Measurements from ENCODE around the gene HIVEP3.
"Not testable (repeated sequence)": the region's sequence is repeated elsewhere in the genome, so short reads cannot be mapped to it uniquely, and the experiment has no call there.

The HIVEP3 gene

GRCh38 chr1:41558761-41559171, 360.0 kb downstream of the HIVEP3 start:
- DNase-seq (ENCODE audit: low spot score) = no peak

GRCh38 chr1:41557751-41558455, 360.8 kb downstream of the HIVEP3 start:
- DNase-seq (ENCODE audit: low spot score) = no peak

GRCh38 chr1:41554746-41555145, 364.0 kb downstream of the HIVEP3 start:
- DNase-seq (ENCODE audit: low spot score) = not testable (repeated sequence)

GRCh38 chr1:41547781-41548560, 370.8 kb downstream of the HIVEP3 start:
- DNase-seq (ENCODE audit: low spot score) = no peak

- no peak for DNase-seq (ENCODE audit: low spot score)
Measured at GRCh38 chr1:41547336-41547735, 371.4 kb downstream of the HIVEP3 start.

GRCh38 chr1:41546833-41547135, 371.9 kb downstream of the HIVEP3 start:
- no peak for DNase-seq (ENCODE audit: low spot score)

GRCh38 chr1:41545996-41546832, 372.5 kb downstream of the HIVEP3 start:
- peak; percentile 47 for DNase-seq (ENCODE audit: low spot score)

GRCh38 chr1:41542196-41542930, 376.4 kb downstream of the HIVEP3 start:
- no peak for DNase-seq (ENCODE audit: low spot score)

GRCh38 chr1:41541592-41541952, 377.1 kb downstream of the HIVEP3 start:
- no peak for DNase-seq (ENCODE audit: low spot score)

- no peak for DNase-seq (ENCODE audit: low spot score)
Measured at GRCh38 chr1:41540886-41541591, 377.7 kb downstream of the HIVEP3 start.

GRCh38 chr1:41539999-41540398, 378.7 kb downstream of the HIVEP3 start:
- DNase-seq (ENCODE audit: low spot score) = no peak

- DNase-seq (ENCODE audit: low spot score) = no peak
Measured at GRCh38 chr1:41539418-41539805, 379.3 kb downstream of the HIVEP3 start.

GRCh38 chr1:41538741-41539417, 379.8 kb downstream of the HIVEP3 start:
- no peak for DNase-seq (ENCODE audit: low spot score)

GRCh38 chr1:41537788-41538351, 380.9 kb downstream of the HIVEP3 start:
- peak; percentile 13 for DNase-seq (ENCODE audit: low spot score)

GRCh38 chr1:41537251-41537650, 381.5 kb downstream of the HIVEP3 start:
- no peak for DNase-seq (ENCODE audit: low spot score)

- DNase-seq (ENCODE audit: low spot score) = no peak
Measured at GRCh38 chr1:41536361-41536802, 382.3 kb downstream of the HIVEP3 start.

- DNase-seq (ENCODE audit: low spot score) = no peak
Measured at GRCh38 chr1:41535716-41536115, 383.0 kb downstream of the HIVEP3 start.

- DNase-seq (ENCODE audit: low spot score) = no peak
Measured at GRCh38 chr1:41535276-41535675, 383.4 kb downstream of the HIVEP3 start.

- no peak for DNase-seq (ENCODE audit: low spot score)
Measured at GRCh38 chr1:41534181-41535076, 384.3 kb downstream of the HIVEP3 start.

GRCh38 chr1:41533731-41534080, 385.0 kb downstream of the HIVEP3 start:
- no peak for DNase-seq (ENCODE audit: low spot score)
